ENCODE measurements around the gene ZNF598.
"Not testable (repeated sequence)": the region's sequence is repeated elsewhere in the genome, so short reads cannot be mapped to it uniquely, and the experiment has no call there.

The ZNF598 gene

DNA sequence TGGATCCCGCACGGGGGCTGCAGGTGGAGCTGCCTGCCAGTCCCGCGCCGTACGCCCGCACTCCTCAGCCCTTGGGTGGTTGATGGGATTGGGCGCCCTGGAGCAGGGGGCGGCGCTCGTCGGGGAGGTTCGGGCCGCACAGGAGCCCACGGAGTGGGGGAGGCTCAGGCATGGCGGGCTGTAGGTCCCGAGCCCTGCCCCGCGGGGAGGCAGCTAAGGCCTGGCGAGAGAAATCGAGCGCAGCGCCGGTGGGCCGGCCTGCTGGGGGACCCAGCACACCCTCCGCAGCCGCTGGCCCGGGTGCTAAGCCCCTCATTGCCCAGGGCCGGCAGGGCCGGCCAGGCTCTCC is 51.5 kb downstream of the ZNF598 start:
- DNase-seq (ENCODE audit: low spot score): not testable (repeated sequence)

DNA sequence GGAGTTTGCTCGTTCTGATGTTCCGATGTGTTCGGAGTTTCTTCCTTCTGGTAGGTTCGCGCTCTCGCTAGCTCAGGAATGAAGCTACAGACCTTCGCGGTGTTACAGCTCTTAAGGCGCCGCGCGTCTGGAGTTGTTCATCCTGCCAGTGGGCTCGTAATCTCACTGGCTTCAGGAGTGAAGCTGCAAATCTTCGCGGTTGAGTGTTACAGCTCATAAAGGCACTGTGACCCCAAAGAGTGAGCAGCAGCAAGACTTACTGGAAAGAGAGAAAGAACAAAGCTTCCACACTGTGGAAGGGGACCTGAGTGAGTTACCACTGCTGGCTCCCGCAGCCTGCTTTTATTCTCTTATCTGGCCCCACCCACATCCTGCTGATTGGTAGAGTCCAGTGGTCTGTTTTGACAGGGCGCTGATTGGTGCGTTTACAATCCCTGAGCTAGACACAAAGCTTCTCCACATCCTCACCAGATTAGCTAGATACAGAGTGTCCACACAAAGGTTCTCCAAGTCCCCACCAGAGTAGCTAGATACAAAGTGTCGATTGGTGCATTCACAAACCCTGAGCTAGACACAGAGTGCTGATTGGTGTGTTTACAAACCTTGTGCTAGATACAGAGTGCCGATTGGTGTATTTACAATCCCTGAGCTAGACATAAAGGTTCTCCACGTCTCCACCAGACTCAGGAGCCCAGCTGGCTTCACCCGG is 52.0 kb downstream of the ZNF598 start:
- not testable (repeated sequence) for DNase-seq (ENCODE audit: low spot score)

DNA sequence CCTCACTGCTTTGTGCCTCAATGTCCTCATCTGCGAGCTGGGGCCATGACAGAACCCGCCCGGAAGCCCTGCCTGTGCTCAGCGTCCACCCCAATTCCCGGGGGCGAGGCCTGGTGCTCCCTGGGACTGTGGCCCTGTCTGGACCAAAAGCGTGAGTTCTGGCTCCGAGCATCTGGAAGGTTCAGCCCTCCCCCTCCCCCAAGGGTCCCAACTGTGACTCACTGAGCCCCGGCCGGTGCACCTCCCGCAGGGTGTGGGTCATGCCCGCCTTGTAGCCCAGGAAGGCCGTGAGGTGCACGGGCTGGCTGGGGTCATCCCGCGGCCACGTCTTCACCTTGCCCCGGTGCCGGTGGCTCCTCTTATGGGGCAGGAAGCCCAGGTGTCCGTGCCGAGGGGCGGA is 55.9 kb downstream of the ZNF598 start:
- no peak for DNase-seq (ENCODE audit: low spot score)

DNA sequence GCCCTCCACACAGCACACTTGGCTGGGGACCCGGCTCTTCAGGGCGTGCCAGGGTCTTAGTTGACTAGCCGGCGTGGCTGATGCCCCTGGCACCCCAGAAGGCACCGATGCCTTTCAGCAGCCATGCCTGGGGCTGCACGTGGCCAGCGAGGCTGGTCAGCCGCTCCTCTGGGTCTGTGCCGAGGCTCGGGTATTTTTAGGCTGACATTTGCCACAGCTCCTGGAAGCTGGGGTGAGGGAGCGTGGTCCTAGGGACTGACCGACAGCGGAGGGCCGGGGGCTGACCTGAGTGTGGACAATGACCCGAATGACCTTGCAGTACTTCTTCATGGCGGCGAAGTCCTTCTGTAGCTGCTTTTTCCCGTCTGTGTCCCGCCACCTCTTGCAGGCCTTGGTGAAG is 59.1 kb downstream of the ZNF598 start:
- no peak for DNase-seq (ENCODE audit: low spot score)

DNA sequence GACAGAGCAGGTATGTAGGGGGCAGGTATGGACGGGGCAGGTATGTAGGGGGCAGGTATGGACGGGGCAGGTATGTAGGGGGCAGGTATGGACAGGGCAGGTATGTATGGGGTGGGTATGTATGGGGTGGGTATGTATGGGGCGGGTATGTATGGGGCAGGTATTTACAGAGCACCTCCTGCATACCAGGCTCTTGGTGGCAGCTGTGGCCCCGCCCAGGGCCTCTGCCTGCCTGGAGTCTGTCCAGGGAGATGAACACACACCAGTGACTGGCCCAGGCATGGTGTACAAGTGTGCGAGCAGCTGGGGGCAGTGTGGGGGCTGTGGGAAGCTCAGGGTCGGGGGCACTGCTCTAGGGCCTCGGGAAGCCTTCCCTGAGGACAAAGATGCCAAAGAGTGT is 59.6 kb downstream of the ZNF598 start:
- DNase-seq (ENCODE audit: low spot score): no peak

DNA sequence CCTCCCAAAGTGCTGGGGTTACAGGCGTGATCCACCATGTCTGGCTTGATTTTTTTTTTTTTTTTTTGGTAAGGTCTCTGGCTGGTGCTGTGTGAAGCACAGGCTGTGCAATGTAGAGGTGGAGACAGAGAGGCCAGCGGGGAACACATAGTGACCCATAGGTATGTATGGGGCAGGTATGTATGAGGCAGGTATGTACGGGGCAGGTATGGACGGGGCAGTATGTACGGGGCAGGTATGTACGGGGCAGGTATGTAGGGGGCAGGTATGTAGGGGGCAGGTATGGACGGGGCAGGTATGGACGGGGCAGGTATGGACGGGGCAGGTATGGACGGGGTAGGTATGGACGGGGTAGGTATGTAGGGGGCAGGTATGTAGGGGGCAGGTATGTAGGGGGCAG is 60.1 kb downstream of the ZNF598 start:
- DNase-seq (ENCODE audit: low spot score): no peak

Measured in CD4-positive, alpha-beta T cell treated with Interleukin-2 at 100 ng/mL for 4 hours (primary cell).